T1000 (cell line): ENCODE data around the gene DUSP6.

Experiments used
- DNase-seq: peaks from one replicate; lab custom pipeline; 2025; ENCODE audit warnings: mixed read lengths; lab: John Stamatoyannopoulos, UW

Gene DUSP6

DNA sequence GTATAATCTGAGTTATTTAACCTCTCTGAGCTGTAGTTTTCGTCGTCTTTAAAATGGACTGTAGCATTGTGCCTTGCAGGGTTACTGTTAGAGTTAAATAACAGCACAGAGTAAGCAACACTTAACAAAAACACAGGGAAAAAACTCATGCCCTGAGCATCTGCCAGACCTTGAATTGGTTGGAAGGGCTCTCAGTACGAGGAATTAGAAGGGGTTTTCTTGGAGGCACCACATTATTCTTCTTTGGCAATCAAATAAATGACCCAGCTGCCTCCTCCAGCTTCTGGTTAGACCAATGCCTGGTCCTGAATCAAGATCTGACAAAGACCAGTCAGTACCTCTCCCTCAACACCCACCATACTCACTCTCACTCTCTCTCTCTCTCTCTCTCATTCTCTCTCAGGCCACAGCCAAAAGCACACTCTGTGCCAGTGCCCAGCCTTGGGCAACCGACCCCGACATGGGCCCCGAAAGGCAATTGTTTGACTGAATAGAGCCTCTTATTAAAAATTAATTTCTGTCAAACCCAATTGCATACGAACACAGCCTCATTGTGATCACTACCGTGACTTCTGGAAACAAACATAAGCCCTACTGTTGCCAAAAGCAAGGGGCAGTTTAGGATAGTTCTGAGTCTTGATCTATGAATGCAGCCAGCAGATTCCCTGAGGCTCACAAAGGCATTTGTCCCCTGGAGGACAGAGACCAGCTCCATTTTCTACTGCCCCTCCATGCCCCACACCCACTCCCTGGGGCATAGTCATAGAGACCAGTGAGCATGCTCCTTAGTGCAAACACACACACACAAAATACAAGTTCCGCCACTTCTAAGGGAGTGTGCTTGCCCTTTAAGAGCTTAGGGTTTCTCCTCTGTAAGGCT, 23.9 kb downstream of the DUSP6 start:
- no peak for DNase-seq

DNA sequence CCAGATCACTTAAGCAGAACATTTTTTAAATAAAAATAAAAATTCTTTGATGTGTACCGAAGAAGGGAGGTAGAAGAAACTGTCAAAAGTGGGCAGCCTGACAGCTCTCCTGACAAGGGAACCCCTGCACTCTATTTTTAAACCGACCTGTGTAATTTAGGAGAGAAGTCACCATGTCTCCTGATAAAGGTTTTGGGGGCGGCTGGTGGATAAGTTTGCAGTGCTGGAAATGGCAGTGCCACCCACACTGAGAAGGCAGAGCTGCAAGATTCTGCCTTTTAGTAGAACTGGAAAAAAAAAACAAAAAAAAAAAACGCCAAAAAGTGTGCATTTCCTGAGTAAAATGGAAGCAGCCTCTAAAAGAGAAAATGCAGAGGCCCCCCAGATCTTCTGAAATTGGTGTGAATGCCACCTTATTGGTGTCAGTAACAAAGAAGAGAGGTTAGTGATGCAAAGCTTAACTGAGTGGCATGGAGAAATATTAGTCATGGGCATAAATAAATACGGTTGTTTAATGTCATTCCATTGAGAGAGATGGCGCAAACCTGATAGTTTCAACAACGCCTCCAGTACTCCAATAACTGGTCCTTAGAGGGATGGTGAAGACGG, 24.7 kb downstream of the DUSP6 start:
- DNase-seq = no peak

DNA sequence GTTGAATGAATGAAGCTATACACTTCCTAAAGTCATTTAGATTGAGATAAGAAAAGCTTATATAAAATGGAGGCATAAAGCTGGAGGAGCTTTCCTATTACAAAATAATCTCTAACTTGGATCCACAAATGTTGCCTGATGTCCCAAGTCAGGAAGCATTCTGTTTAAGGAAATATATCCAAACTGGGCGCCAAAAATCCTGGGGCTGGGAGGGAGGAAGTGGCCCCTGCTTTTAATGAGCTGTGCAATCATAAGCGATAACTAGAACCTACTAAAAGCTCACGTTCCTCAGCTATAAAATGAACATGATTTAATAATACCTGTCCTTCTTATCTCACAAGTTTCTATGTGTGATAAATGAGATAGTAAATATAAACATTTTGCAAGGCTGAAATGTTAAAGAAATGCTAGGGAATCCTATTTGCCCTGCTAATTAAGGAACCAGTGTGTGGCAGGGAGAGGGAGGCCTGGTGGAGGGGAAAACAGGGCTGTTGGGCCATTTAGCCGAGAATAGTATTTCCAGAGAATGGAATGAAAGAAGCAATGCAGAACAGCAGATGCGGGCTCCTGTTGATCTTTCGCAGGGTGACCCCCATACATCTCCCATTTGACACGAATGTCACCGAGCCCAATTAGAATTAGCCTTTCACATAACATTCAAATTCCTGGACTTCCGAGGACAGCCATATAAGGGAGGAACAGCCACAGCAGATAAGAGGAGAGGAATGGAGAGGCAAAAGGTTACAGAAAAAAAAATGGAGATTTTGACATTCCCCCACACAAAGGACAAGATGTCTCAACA, 25.9 kb downstream of the DUSP6 start:
- no peak for DNase-seq

DNA sequence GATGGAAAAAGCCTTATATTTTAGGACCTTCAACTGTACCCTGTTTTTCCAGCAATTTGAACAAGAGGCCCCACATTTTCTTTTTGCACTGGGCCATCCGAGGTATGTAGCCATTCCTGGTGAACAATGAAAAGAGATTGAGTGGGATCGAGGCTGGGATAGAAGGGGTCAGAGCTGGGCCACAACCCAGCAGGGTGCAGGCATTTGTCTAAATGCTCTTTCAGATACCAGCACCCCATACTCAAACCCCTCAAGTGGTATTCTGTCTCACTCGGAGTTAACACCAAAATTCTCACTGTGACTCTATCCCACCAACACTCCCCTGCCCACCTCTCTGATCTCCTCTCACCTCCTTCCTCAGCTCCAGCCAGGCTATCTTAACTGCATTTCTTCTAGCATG, 26.8 kb downstream of the DUSP6 start:
- no peak for DNase-seq

DNA sequence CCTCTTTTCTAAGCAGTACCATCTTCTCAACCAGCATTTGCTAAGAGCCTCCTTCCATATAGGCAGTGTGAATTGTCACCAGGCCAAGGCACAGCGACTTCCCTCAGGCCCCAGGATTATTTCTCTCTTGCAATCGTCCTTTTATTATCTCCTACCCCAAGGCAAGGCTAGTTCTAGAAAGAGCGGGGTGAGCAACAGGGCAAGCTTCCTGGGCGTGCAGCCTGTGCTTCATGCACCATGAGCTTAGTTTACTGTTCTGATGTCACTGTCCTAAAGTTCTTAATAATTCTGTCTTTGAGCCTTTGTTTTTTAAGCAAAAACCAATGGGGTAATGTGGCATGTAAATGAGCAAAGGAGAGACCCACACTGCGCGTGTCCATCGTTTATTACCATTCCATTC, 27.9 kb downstream of the DUSP6 start:
- DNase-seq = no peak

DNA sequence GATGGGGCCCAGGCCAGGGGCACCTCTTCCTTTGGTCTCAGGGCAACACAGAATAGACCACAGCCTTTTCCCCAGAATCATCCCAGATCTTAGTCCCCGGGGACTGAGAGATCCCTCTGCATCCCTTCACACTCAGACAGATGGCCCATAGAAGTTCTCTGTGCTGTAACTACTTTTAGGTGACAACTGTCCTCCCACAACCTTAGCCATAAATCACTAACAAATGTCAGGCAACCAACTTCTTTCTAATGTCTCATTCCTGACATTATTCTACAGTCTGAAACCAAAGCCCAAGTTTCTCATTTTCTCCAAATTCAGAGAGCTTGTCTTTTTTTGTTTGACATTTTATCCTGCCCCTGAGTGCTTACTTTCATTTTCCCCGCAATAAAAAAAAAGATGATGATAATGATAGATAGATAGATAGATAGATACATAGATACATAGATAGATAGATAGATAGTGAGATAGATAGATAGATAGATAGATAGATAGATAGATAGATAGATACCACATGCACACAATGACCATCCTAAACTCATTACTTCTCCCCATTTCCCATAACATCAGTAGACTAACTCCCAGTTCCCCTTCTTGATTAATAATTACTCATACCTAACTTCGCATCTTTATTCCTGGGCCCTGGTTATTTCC, 28.6 kb downstream of the DUSP6 start:
- no peak for DNase-seq

DNA sequence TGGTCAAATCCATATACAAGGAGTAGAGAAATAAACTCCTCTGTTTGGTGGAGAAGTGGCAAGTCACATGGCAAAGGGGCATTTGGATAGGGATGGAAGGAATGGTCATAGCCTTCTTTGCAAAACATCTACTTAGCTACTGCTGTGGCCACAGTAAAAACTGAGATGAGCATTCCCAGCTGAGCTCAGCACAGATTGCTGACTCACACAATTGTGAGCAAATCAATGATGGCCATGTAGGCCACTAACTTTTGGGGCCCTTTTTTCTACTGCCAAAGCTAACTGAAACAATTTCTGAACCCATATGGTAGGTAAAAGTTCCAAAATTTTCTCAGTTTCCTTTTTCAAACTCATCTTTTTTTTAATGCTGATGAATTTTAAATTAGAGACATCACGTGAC, 31.6 kb downstream of the DUSP6 start:
- DNase-seq = no peak

DNA sequence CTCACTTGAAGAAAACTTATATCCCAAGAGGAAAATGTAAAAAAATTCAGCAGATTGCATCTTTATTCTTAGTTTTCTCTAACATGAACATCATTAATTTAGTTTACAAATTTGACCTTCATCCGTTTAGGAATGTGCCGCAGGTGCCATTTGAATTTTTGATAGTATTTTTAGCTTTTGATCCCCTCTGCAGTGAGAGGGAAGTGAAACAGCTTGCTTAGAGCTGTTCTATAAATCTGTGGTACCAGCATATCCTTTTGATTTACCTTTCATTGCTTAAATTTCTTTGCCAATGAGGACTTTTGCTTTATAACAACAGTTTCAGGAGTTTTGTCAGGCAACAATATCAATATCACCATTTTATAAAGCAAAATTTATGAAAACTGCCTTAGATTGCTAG, 32.7 kb downstream of the DUSP6 start:
- DNase-seq = no peak

DNA sequence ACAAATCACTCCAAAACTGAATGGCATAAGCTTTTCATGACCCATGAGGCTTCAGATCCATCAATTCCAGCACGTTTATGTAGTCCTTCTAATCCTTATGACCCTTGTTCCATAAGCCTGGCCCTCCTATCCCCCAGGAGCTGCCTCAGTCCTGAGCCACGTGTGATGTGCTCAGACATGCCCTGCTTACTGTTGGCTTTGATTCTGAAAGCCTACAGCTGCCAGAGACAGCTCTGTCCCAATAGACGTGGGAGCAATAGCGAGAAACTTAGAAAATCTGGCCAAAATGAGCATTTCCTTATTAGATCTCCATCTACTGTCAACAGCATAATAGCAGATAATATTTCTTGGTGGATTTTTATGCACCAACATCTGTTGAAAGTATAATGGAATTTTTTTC, 33.2 kb downstream of the DUSP6 start:
- DNase-seq = no peak

DNA sequence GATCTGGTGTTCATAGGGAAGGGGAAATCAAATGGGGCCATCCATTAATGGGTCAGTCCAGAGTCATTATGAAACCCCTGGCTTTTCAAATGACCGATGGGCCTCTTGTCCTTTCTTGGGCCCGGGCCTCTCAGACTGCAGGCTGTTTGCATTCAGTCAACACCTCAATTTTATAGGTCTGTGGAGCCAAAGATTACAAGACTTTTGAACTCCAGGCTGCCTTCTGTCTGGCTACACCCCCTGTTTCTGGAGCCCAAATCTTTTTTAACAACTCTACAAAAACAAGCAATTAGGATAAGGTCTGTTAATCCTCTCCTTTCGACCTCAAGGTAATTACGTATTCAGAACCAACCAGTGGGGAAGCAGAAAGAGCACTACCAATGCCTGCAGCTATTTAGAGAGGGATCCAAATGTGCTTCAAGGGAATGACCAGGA, 35.6 kb downstream of the DUSP6 start:
- DNase-seq = no peak

DNA sequence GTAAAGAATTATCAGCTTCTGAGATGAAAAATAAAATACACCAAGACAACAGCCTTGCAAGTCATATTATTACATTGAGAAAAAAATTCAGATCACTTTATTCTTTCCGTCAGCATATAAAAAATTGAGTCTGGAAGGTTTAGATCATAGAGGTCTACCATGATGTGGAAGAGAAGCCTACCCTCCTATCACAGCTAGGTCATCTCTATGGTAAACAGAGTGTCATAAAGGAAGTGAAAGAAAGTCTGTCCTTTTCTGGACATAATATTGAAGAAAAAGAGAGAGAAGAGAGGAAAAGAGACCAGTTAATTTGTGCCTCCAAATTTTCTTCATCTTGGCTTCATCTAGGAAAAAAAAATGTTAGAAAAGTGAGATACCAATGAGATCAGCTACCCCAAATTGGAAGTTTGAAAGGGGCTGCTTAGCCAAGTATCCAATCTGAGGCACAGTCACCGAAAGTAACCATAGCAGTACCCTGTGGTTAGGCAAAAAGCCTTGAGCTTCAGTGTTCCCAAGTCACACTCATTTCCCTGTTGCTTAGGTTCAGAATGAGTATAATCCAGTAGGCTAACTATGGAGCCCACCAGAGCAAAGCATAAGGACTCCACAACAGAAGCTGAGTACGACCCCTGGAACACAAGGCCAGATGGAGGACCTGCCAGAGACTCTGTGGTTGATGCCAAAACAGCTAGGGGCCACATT, 38.1 kb downstream of the DUSP6 start:
- DNase-seq = no peak

DNA sequence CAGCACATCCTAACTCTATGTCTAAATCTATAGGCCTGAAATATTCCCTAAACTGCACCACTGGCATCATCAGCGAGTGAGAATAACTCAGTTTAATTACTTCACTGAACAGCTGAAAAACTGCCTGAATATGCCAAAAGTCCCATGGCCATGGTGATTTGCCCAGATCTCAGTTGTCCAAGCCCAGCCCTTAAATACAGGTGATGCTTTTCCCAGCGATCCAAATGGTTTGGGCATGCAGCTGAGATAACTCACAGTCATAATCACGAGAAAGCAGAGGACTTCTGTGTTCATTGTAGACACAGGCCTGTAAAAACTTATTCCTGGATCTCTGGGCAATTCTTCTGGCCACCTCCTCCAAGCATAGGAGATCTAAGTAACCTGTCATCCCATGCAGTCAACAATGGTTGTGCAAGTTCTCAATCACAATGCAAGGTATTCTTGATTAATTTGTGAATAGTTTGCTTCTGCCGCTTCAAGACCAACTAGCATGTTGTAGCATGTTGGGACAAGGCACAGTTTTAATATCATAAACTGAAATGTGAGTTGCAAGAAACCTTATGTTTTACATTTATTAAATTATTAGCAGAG, 40.5 kb downstream of the DUSP6 start:
- no peak for DNase-seq

DNA sequence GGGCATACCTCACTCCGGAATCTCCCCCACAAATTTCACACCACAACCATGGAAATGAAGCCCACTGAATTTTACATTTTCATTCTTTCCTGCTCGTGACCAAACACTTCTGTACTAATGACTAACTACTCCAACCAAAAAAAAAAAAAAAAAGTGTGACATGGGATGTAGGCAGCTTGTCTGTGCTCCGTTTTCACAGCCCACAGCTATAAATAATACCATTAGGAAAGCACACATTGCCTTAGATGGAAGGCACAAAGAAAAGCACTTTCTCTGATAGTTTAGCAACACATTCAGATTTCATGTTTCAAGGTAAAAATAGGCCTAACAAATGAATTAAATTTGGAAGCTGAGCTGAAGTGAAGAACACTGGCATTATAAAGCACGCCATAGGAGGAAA, 42.5 kb downstream of the DUSP6 start:
- DNase-seq = no peak

DNA sequence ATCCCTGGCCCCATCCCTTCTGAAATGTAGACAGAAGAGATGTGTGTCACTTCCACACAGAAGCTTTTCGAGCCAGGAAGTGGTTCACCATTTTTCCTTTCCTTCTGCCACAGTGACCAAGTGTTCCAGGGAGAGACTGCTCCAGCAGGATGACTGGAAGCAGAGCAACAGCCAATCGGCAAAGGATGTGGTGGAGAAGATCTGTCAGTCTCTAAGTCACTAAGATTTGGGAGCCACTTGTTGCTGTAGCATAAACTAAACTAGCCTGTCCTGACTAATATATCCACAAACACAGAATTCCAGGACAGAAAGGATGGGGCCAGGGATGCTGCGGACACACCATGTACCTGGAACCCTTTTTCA, 42.9 kb downstream of the DUSP6 start:
- DNase-seq = no peak

DNA sequence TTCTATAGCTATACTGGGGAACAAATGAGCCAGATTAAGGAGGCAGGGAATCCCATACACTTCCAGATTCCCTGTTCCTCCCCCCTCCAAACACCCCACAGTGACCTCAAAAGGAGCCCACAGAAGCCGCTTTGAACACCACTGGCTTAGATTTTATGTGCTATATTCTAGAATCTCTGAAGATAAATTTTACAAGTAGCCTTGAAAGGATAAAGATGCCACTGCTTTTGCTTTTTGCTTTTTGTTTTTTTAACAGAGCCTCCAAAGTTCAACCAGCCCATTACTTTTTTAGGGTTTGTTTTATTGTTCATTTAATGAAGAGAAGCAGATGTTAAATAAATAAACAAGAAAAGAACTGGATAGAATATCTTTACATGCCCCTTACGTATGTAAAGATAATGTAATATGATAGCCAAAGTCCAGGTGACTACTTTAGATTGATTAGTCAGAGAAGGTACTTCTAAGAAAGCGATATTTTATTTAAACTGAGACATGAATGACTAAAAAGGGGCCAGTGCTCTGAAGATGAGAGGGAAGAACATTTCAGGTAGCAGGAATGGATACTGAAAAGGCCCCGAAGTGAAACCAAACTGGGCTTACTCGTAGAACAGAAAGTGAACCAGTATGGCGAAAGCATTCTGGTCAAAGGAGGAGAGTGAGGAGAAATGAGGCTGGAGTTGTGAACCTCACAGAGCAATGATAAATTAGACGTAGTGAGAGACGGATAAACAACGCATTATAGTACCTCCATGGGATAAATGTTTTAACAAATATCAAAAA, 44.6 kb downstream of the DUSP6 start:
- no peak for DNase-seq

DNA sequence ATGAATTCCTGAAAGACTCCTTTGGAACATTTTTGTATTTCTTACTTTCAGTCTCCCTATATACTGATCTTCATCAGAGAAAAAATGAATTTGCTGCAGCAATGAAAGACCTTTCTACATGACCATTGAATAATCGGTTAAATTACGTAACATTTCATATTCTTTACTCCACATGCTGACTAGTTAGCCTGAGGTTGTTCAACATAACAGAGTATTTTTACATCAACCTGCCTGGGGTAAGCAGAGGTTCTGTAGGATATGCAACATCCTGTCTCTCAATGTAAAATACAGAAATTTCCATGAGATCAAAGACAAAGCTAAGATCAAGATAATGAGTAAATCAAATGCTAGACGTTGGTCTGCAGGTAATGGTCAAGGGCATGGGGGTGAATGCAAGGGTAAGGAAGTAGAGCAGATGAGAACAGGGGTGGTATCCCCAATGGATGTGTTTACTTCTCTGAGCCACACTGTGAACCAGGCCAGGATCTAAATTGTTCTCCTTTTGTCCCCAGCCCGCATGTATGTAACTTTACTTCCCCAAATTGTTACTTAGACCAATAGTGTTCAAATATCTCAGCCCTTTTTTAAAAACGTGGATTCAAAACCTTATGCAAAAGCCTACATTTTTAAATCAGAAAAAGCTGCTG, 45.4 kb downstream of the DUSP6 start:
- no peak for DNase-seq

DNA sequence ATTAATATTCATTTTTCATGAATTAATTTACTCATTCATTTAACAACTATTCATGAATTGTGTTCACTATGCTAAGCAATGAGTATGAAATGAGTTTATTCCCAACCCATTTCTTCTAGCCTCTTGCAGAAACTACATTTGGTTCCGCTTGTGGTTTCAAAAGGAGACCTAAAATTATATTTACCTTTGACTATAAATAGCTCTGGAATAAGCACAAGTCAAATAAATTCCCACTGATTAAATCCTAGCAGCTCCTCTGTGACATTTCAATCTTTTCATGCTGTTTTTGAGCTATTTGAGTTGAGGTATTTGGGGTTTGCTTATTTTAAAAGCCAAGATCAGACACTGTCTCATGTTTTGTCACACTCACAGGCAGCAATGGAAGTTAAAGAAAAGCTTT, 46.9 kb downstream of the DUSP6 start:
- no peak for DNase-seq

DNA sequence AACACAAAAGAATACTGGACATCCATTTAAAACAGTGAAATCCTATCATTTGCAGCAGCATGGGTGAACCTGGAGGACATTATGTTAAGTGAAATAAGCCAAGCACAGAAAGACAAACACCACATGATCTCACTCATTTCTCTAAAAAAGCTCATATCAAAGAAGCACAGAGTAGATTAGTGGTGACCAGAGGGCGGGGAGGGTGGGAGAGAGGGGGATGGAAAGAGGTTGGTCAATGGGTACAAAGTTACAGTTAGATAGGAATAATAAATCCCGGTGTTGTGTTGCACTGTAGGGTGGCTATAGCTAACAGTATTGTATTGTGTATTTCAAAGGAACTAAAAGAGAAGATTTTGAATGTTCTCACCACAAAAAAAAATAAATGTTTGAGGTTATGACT, 52.4 kb downstream of the DUSP6 start:
- no peak for DNase-seq

DNA sequence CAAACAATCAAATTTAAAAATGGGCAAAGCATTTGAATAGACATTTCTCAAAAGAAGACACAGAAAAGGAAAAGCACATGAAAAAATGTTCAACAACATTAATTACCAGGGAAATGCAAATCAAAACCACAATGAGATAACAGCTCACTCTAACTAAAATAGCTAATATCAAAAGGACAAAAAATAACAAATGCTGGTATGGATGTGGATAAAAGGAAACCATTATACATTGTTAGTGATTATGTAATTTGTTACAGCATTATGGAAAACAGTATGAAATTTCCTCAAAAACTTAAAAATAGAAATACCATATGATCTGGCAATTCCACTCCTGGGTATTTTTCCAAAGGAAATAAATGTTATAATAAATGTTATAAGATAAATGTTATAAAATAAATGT, 52.9 kb downstream of the DUSP6 start:
- no peak for DNase-seq
